Type B pancreatic cell (in vitro differentiated cells): ENCODE results near the gene ZNF45. TPM values are rescaled to one million over a fixed set of nuclear protein-coding genes. Genes with fewer than 3 reads are reported as not detected.

Source experiments
- DNase-seq: peaks from one replicate; pipeline ENCODE4 v3.0.0; 2021; ENCODE audit warnings: mixed read lengths; ENCODE audit not compliant: unreplicated experiment; ENCODE audit errors: extremely low spot score
- H3K27ac Mint-ChIP-seq: 2 replicates; pipeline ENCODE4 v1.8.0; 2021; ENCODE audit warnings: mild to moderate bottlenecking, mixed read lengths
- H3K27me3 Mint-ChIP-seq: 2 replicates; pipeline ENCODE4 v1.8.0; 2021; ENCODE audit warnings: mixed read lengths
- H3K36me3 Mint-ChIP-seq: 2 replicates; pipeline ENCODE4 v1.8.0; 2021; ENCODE audit warnings: mixed read lengths
- H3K4me1 Mint-ChIP-seq: one replicate; pipeline ENCODE4 v1.8.0; 2021; ENCODE audit warnings: mixed read lengths; ENCODE audit not compliant: unreplicated experiment
- H3K4me3 Mint-ChIP-seq: 2 replicates; pipeline ENCODE4 v1.8.0; 2021; ENCODE audit warnings: mild to moderate bottlenecking, mixed read lengths
- H3K9me3 Mint-ChIP-seq: 2 replicates; pipeline ENCODE4 v1.8.0; 2021; ENCODE audit warnings: mixed read lengths
- CTCF ChIP-seq: fragments of 200-600 bp; sonication (generic); conservative IDR thresholded peaks from 2 replicates; pipeline ENCODE4 v1.5.0; 2021; ENCODE audit warnings: antibody characterized with exemption, mild to moderate bottlenecking
- total RNA-seq: library from RNA; stranded (reverse); gene quantifications from 2 replicates; pipeline ENCODE4 v1.2.1, GENCODE V29; 2021; ENCODE audit warnings: low replicate concordance

The ZNF45 gene
- total RNA-seq, 1 donor from 2014 or later: 19.2 TPM

- H3K4me3 Mint-ChIP-seq: no peak overlapping the region
- H3K9me3 Mint-ChIP-seq: peaks cover 47% of the 10 kb centered on the region
These were observed 28.3 kb downstream of the ZNF45 start for GRCh38 chr19:43906774-43907173.

GRCh38 chr19:43905897-43906296, 29.2 kb downstream of the ZNF45 start:
- no peak overlapping the region for H3K27ac Mint-ChIP-seq
- H3K9me3 Mint-ChIP-seq: peaks cover 51% of the 10 kb centered on the region
- H3K27me3 Mint-ChIP-seq: no peaks in the 10 kb centered on the region
- peaks cover 42% of the 10 kb centered on the region for H3K36me3 Mint-ChIP-seq
- no peak overlapping the region for H3K4me3 Mint-ChIP-seq
- H3K4me1 Mint-ChIP-seq: peaks cover 16% of the 10 kb centered on the region
- DNase-seq: no peak
- no peak for TF ChIP-seq CTCF

More at GRCh38 chr19:43906774-43907173, 28.3 kb downstream of the ZNF45 start:
- TF ChIP-seq CTCF: no peak
- H3K36me3 Mint-ChIP-seq: peaks cover 44% of the 10 kb centered on the region
- peaks cover 7% of the 10 kb centered on the region for H3K4me1 Mint-ChIP-seq
- DNase-seq: no peak
- H3K27me3 Mint-ChIP-seq: no peaks in the 10 kb centered on the region
- H3K27ac Mint-ChIP-seq: no peak overlapping the region

GRCh38 chr19:43902399-43902798, 32.7 kb downstream of the ZNF45 start:
- no peak for TF ChIP-seq CTCF
- no peak for DNase-seq
- H3K4me3 Mint-ChIP-seq: peak overlapping the region; percentile 100
- H3K27ac Mint-ChIP-seq: peak overlapping the region; percentile 98
- no peaks in the 10 kb centered on the region for H3K27me3 Mint-ChIP-seq
- H3K4me1 Mint-ChIP-seq: peaks cover 16% of the 10 kb centered on the region
- H3K36me3 Mint-ChIP-seq: peaks cover 46% of the 10 kb centered on the region
- H3K9me3 Mint-ChIP-seq: peaks cover 39% of the 10 kb centered on the region

- Mint-ChIP-seq H3K27me3 (no peaks in the 10 kb centered on the region), H3K4me1 (peaks cover 16% of the 10 kb centered on the region), H3K4me3 (peak overlapping the region; percentile 100), H3K36me3 (peaks cover 40% of the 10 kb centered on the region), H3K27ac (peak overlapping the region; percentile 98), H3K9me3 (peaks cover 32% of the 10 kb centered on the region)
- peak; percentile 80 for DNase-seq
- TF ChIP-seq CTCF: no peak
These were observed 33.4 kb downstream of the ZNF45 start for GRCh38 chr19:43901395-43902390.

GRCh38 chr19:43895727-43896308, 39.3 kb downstream of the ZNF45 start:
- Mint-ChIP-seq H3K4me1 (no peaks in the 10 kb centered on the region), H3K4me3 (no peak overlapping the region), H3K9me3 (peaks cover 6% of the 10 kb centered on the region), H3K27ac (no peak overlapping the region), H3K27me3 (no peaks in the 10 kb centered on the region), H3K36me3 (peaks cover 30% of the 10 kb centered on the region)
- no peak for DNase-seq
- no peak for TF ChIP-seq CTCF
